HFFc6 (cell line): ENCODE measurements around the gene NUCB1. TPM values are rescaled to one million over a fixed set of nuclear protein-coding genes. Genes with fewer than 3 reads are reported as not detected.

Experiments
- DNase-seq: peaks from one replicate; pipeline ENCODE4 v3.0.0-alpha.2; 2018
- H3K27ac Mint-ChIP-seq: 2 replicates; pipeline ENCODE4 v1.8.0; 2020; ENCODE audit warnings: mild to moderate bottlenecking, mixed read lengths
- H3K27me3 Mint-ChIP-seq: 2 replicates; pipeline ENCODE4 v1.8.0; 2021; ENCODE audit warnings: mild to moderate bottlenecking, moderate library complexity, mixed read lengths; ENCODE audit not compliant: insufficient read depth
- H3K36me3 Mint-ChIP-seq: 2 replicates; pipeline ENCODE4 v1.8.0; 2021; ENCODE audit warnings: low read depth, mixed read lengths
- H3K4me1 Mint-ChIP-seq: 2 replicates; pipeline ENCODE4 v1.8.0; 2020; ENCODE audit warnings: low read depth, mixed read lengths
- H3K4me3 Mint-ChIP-seq: 2 replicates; pipeline ENCODE4 v1.8.0; 2020; ENCODE audit warnings: mild to moderate bottlenecking, moderate library complexity, mixed read lengths
- H3K9me3 Mint-ChIP-seq: 2 replicates; pipeline ENCODE4 v1.8.0; 2020; ENCODE audit warnings: mild to moderate bottlenecking, mixed read lengths
- total RNA-seq, 6 experiments: library from RNA; stranded (reverse); fragmentation: NEBNext Ultra II Directional; extraction: Animal tissue kit (Norgen Biotek cat#: 25700); gene quantifications; 2 replicates in 1 of 6; 3 replicates in 5 of 6; pipeline ENCODE4 v1.2.3, GENCODE V29; 2021
- TF ChIP-seq, protein P1 (sequence below): fragments of 200-600 bp; sonication (generic); IDR thresholded peaks from 2 replicates; pipeline ENCODE4 v1.5.0; 2021; ENCODE audit warnings: antibody characterized with exemption, mild to moderate bottlenecking

NUCB1 gene
- total RNA-seq, 6 experiments from 2014 or later, result 129 to 160 (median 152) TPM

DNA sequence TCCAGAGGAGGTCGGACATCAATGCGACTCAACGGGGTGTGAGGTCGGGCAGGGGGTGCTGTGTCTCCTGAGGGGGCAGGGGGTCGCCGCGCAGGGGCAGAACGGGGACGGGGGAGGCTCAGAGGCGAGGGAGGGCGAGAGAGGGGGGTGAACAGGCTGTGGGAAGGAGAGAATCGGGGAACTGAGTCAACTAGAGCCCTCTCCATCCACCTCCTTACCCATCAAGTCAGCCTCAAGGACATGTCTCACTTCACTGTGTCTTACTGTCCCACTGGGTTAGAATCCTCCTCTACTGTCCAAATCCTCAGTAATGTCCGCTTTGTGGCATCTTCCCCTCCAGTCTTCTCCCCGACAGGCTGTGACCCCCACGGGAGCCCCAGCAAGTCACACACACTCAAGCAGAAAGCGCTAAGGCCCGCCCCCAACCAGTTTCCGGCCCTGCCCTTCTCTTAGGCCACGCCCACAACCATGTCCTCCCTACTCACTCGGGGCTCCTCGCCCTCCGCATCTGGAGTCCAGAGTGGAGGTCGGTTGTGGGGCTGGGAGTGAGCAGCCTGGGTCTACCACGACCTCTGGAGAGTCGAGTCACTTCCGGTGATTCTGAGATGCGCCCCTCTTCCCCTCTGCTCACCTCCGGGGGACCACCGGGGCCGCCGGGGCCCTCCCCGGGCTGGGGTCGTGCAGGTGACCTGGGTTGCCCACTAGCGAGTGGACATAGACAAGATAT, 41.0 kb upstream of the NUCB1 start:
- peaks cover 6% of the 10 kb centered on the region; the same call in 1 of the 2 replicates for H3K4me1 Mint-ChIP-seq
- no peaks in the 10 kb centered on the region for H3K9me3 Mint-ChIP-seq
- H3K4me3 Mint-ChIP-seq, result no peak overlapping the region
- H3K27ac Mint-ChIP-seq, result no peak overlapping the region
- no peaks in the 10 kb centered on the region; the same call in 1 of the 2 replicates for H3K27me3 Mint-ChIP-seq
- no peak for DNase-seq
- H3K36me3 Mint-ChIP-seq, result peaks cover 6% of the 10 kb centered on the region
- TF ChIP-seq, protein P1, sequence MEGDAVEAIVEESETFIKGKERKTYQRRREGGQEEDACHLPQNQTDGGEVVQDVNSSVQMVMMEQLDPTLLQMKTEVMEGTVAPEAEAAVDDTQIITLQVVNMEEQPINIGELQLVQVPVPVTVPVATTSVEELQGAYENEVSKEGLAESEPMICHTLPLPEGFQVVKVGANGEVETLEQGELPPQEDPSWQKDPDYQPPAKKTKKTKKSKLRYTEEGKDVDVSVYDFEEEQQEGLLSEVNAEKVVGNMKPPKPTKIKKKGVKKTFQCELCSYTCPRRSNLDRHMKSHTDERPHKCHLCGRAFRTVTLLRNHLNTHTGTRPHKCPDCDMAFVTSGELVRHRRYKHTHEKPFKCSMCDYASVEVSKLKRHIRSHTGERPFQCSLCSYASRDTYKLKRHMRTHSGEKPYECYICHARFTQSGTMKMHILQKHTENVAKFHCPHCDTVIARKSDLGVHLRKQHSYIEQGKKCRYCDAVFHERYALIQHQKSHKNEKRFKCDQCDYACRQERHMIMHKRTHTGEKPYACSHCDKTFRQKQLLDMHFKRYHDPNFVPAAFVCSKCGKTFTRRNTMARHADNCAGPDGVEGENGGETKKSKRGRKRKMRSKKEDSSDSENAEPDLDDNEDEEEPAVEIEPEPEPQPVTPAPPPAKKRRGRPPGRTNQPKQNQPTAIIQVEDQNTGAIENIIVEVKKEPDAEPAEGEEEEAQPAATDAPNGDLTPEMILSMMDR, result no peak

DNA sequence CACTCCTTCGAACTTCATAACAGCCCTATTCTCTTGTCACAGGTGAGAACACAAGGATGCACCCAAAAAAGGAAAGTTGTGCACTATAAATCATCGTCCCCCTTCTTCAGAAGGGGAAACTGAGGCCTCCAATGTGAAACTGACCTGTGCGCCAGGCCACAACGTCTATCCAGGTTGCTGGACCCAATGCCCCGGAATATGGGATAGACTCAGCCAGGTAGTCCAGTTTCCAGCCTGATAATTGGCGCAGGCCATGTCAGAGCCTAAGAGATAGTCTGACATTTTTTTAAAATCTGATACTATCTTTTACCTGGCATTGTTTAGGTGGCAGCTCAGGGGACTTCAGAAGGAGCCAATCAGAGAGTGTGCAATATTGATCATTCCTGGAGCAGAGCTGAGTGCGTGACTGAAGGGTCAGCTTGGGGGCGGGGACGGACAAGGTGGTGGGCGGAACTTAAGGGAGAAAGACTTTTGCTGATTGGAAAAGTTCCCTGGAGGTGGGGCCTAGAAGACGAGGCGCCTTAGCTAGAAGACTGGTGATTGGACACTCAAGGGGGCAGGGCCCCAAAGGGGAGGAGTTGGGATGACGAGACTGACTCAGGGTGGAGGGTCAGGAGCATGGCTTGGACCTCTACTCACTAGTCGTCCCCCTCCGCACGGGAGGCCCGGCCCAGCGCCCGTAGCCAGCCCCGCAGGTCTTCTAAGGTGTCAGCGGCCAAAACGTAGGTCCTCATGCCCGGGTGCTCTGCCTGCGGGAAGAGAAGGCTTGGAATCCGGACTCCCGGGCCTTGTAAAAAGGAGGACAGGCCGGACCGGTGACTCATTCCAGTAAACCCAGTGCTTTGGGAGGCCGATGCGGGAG, 40.2 kb upstream of the NUCB1 start:
- Mint-ChIP-seq H3K9me3 (no peaks in the 10 kb centered on the region), H3K36me3 (peaks cover 13% of the 10 kb centered on the region), H3K4me1 (peaks cover 6% of the 10 kb centered on the region; the same call in 1 of the 2 replicates), H3K4me3 (no peak overlapping the region), H3K27me3 (no peaks in the 10 kb centered on the region; the same call in 1 of the 2 replicates), H3K27ac (no peak overlapping the region)
- no peak for DNase-seq
- TF ChIP-seq, protein P1, result no peak

DNA sequence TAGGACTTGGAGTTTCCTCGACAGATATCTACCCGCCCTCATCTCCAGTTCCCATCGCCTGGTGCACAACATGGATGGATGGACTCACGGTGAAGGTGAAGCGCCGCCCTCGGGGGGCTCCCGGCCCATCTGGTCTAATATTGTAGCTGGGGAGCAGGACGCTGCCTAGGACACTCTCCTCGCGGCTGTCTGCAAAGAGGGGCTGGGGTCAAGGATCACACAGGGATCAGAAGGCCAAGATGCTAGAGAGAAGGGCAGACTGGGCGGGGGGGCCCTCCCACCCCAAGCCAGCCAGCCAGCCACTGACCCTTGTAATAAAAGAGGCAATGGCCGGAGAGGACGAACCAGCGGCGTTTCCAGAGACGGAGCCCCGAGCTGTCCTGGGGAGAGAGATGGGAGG, 38.8 kb upstream of the NUCB1 start:
- Mint-ChIP-seq H3K4me3 (no peak overlapping the region), H3K9me3 (no peaks in the 10 kb centered on the region), H3K4me1 (peaks cover 6% of the 10 kb centered on the region), H3K27ac (no peak overlapping the region), H3K27me3 (no peaks in the 10 kb centered on the region; the same call in 1 of the 2 replicates), H3K36me3 (peaks cover 13% of the 10 kb centered on the region)
- DNase-seq, result no peak
- TF ChIP-seq, protein P1, result no peak

DNA sequence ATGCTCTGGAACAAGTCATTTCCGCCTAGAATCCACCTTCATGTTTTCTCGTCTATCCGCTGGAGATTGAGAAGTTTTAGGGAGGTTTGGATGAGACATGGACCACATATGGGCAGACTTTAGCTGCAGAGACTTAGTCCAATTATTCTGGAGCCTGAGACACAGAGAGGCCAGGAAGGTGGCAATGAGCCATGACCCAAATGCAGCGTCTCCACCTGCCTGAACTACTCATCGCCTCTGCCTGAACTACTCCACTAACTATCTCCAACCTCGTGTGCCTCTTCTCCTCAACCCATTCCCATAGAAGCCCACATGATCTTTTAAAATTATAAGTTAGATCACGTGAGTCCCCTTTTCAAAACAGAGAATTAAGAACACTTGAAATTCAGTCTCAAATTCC, 37.3 kb upstream of the NUCB1 start:
- no peak overlapping the region for H3K4me3 Mint-ChIP-seq
- DNase-seq, result no peak
- TF ChIP-seq, protein P1, result no peak
- H3K27me3 Mint-ChIP-seq, result no peaks in the 10 kb centered on the region; the same call in 1 of the 2 replicates
- H3K4me1 Mint-ChIP-seq, result peaks cover 14% of the 10 kb centered on the region
- H3K36me3 Mint-ChIP-seq, result peaks cover 13% of the 10 kb centered on the region
- H3K27ac Mint-ChIP-seq, result no peak overlapping the region
- no peaks in the 10 kb centered on the region for H3K9me3 Mint-ChIP-seq

DNA sequence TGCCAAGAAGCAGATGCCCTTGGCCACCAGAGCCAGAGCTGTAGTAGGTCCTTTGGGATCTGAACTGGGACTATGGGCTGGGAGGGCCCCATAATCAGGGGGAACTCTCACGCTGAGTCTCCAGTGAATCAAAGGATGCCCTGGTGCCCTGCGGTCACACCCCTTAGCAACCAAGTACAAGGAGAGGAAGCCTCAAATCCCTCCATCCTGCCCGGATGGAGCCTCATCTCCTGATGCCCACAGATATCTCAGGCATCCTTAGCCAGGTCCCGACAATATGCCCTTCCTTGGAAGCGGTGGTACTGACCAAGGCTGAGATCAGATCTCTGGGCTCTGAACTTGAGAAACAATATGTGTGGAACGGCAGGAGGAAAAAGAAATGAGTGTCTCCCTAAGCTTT, 33.4 kb upstream of the NUCB1 start:
- peaks cover 28% of the 10 kb centered on the region for H3K4me1 Mint-ChIP-seq
- TF ChIP-seq, protein P1, result no peak

More for the DNA sequence above, 33.4 kb upstream of the NUCB1 start:
- Mint-ChIP-seq H3K36me3 (peaks cover 7% of the 10 kb centered on the region; the same call in 1 of the 2 replicates), H3K27me3 (peaks cover 2% of the 10 kb centered on the region), H3K27ac (peak overlapping the region; percentile 65), H3K9me3 (no peaks in the 10 kb centered on the region), H3K4me3 (peak overlapping the region; percentile 86)
- DNase-seq, result no peak
